Anterior cingulate cortex (tissue), 58 donors: ENCODE data around the gene DAB2.

ENCODE experiments used
- DNase-seq, 58 donors: peaks; one replicate each; lab custom pipeline; 2025; lab: John Stamatoyannopoulos, UW

Gene DAB2

GRCh38 chr5:39394946-39395345 is 29.8 kb downstream of the DAB2 start:
- no peak for DNase-seq

- DNase-seq, result no peak
These were observed 33.8 kb downstream of the DAB2 start for GRCh38 chr5:39390945-39391344.

DNA sequence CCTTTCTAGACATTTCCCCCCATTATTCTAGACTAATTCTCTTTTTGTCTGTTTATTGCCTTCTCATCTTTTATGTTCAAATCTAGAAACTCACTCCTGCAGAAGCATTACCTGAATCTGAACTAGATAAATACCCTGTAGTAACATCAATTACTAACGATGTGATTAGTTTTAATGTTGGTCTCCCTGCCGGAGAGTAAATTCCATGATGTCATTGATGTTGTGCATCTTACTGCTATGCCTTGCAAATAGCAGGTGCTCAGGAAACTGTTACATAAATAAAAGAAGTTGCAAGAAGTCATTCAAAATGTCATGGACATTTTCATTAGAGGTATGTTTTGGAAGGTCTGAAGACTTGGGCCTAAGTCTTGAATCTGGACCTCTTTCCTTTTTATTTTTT is 37.5 kb downstream of the DAB2 start:
- DNase-seq, result no peak

GRCh38 chr5:39384271-39384670 is 40.5 kb downstream of the DAB2 start:
- DNase-seq, result no peak

- no peak for DNase-seq
These were observed 43.4 kb downstream of the DAB2 start for GRCh38 chr5:39381376-39381775.

- peak in 3 of 58 donors; percentile 2 to 6 (median 5) for DNase-seq
These were observed 45.1 kb downstream of the DAB2 start for GRCh38 chr5:39379693-39380092.

GRCh38 chr5:39377613-39378012 is 47.2 kb downstream of the DAB2 start:
- DNase-seq, result no peak

GRCh38 chr5:39376293-39376714 is 48.5 kb downstream of the DAB2 start:
- DNase-seq, result peak in 10 of 58 donors; percentile 1 to 40 (median 8)

- DNase-seq, result no peak
These were observed 51.0 kb downstream of the DAB2 start for GRCh38 chr5:39373791-39374190.

DNA sequence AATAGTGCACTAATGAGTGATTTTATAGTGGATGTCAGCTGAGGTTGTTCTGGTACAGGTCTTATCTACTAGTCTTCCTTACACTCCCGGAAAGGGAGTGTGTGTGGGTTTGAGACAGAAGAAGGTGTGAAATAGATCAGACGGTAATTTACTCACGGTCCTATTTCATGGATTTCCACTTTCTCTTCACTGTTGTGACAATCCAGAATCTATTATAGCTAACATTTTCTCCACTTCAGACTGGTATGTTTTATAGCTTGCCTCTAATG is 53.5 kb downstream of the DAB2 start:
- no peak for DNase-seq

GRCh38 chr5:39370555-39371366 is 54.0 kb downstream of the DAB2 start:
- DNase-seq, result no peak

- DNase-seq, result no peak
These were observed 55.5 kb downstream of the DAB2 start for GRCh38 chr5:39369123-39369815.

- no peak for DNase-seq
These were observed 56.7 kb downstream of the DAB2 start for GRCh38 chr5:39368116-39368515.

GRCh38 chr5:39367711-39368110 is 57.1 kb downstream of the DAB2 start:
- DNase-seq, result no peak

DNA sequence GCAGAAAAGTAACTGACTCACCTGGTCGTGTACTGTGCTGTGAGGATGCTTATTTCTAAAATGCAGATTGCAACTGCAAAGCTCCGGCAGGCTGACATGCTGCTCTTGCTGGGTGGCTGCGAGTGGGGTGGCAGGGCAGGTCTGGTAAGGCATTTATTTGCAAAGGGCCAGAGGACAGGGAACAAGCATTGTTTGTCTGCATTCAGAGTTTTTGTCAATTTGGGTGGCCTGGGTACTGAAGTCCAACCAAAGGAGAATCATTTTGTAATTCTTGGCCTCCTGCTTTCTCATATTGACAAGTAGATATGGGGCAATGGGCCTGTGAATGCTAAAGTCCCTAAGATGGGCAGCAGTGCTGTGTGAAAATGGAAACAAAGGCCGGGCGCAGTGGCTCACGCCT is 60.4 kb downstream of the DAB2 start, which contains the start of gene C9:
C9 (minus strand) TSS at position 129 of the 400 bp plus-strand sequence; CDS start at position 98, 31 bp downstream.
- DNase-seq, result no peak

DNA sequence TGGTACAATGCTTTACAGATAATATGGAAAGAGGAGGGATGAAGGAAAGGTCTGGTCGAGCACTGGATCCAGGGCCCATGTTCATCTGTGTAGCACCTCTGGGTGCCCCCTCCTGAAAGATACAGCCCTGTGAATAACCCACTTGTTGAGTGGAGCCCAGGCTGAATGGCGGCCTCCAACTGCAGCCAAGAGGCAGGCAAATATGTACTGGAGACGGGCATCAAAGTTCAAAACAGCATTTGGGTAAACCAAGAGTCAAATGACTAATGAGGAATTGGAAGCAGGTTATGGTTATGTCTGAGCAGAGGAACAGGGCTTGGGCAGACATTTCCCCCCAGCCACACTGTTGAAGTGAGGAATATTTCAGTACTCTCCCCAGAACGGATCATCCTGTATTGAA is 61.6 kb downstream of the DAB2 start:
- DNase-seq, result no peak

DNA sequence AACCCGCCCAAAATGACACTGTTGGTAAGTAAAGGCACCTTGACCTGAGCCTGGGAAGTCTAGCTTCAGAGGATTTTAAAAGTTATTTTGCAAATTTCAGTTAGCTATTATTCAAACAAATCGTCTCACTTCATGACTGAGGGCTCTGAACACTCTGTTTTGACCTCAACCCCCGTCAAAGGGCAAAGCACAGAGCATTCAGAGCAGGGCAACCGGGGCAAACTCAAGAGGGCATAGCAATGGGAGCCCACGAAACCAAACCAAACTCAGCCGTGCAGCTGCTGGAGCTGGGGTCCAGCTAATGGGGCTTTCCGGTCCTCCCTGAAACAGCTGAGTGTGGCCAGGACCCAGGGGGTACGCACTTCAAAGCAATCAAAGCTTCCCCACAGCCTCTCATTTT is 62.1 kb downstream of the DAB2 start:
- no peak for DNase-seq

DNA sequence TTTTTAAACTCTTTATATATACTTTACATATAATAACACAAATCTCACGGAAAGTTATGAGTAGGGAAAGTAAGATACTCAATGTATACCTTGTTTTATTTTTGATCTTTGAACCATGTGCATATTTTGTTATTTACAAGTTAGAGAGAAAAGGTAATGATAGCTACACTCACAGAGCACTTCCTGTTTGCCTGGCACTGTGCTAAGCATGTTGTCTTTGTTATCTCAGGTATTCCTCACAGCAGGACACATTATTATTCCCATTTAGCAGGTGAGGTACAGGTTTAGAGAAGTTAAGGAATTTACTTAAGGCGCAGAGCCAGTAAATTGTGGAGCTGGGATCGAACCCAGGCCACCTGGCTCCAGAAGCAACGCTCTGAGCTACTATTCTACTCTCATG is 63.5 kb downstream of the DAB2 start:
- no peak for DNase-seq

DNA sequence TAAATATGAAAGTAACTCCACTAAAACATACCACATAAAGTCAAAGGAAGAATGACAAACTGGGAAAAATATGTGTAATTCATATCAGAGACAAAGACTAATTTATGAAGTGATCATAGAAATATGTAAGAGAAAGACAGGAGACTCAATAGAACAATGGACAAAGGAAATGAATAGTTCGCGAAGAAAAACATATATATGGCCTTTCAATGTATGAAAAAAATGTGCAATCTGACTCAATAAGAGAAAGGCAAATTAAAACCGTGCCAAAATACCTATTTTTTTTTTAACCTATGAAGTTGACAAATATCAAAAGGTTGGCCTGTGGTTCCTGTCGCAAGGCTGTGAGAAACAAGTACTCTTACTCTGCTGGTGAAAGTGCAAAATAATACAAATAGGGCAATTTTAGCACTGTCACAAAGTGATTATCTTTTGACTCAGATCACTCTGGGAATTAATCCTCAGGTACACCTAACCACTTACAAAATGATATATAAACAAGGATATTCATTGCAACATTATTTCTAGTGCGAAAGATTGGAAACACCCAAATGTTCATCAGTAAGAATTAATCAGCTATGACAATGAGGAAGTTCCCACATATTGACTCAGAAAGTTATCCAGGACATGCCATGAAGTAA is 64.2 kb downstream of the DAB2 start:
- DNase-seq, result no peak

GRCh38 chr5:39356263-39356662 is 68.5 kb downstream of the DAB2 start:
- no peak for DNase-seq

- no peak for DNase-seq
These were observed 69.5 kb downstream of the DAB2 start for GRCh38 chr5:39355324-39355723.
